K562 (cell line): ENCODE results near the gene VWA7. TPM values are rescaled to one million over a fixed set of nuclear protein-coding genes. Genes with fewer than 3 reads are reported as not detected.

Source experiments
- ATF1 ChIP-seq, 2 experiments: fragments of 450-650 bp in 1 of 2; IDR thresholded peaks; 2 replicates each; pipeline ENCODE4 v1.6.1; 2016; ENCODE audit warnings: missing compliant biosample characterization in 1 of 2, missing genetic modification characterization in 1 of 2
- BRF1 ChIP-seq: IDR thresholded peaks from 3 replicates; pipeline ENCODE4 v1.6.1; 2011; ENCODE audit warnings: borderline replicate concordance, mild to moderate bottlenecking; ENCODE audit not compliant: insufficient read length; ENCODE audit errors: extremely low read depth
- CHD1 ChIP-seq: fragments of 200-600 bp; sonication (generic); IDR thresholded peaks from one replicate; pipeline ENCODE4 v1.6.1; 2012; ENCODE audit warnings: mild to moderate bottlenecking, moderate library complexity, low read length, inconsistent platforms
- CREB1 ChIP-seq, 2 experiments: sonication (generic) in 1 of 2; formaldehyde crosslinking in 1 of 2; IDR thresholded peaks; 2 replicates each; pipeline versions ENCODE4 v1.6.1 to v1.8.0; 2012 to 2022; ENCODE audit warnings: inconsistent platforms in 1 of 2, mild to moderate bottlenecking in 1 of 2, missing genetic modification reagents in 1 of 2, moderate library complexity in 1 of 2
- DNMT1 ChIP-seq: fragments of 450-650 bp; IDR thresholded peaks from 2 replicates; pipeline ENCODE4 v1.6.1; 2016; ENCODE audit warnings: antibody characterized with exemption, mild to moderate bottlenecking
- E2F3 ChIP-seq: fragments of 250-450 bp; sonication (Bioruptor Pico); IDR thresholded peaks from 2 replicates; pipeline ENCODE4 v1.4.0; 2020; ENCODE audit warnings: mild to moderate bottlenecking
- E4F1 ChIP-seq: fragments of 250-450 bp; sonication (Bioruptor Pico); IDR thresholded peaks from 2 replicates; pipeline ENCODE4 v1.5.0; 2021; ENCODE audit warnings: mild to moderate bottlenecking, borderline replicate concordance
- ETV5 ChIP-seq: sonication (generic); formaldehyde crosslinking; IDR thresholded peaks from 2 replicates; pipeline ENCODE4 v1.4.0; 2020; ENCODE audit warnings: low read depth, mild to moderate bottlenecking, missing genetic modification reagents
- GABPB1 ChIP-seq: sonication (generic); formaldehyde crosslinking; IDR thresholded peaks from 2 replicates; pipeline ENCODE4 v1.8.0; 2022; ENCODE audit warnings: mild to moderate bottlenecking, missing genetic modification reagents
- HDAC3 ChIP-seq: fragments of 450-650 bp; IDR thresholded peaks from 2 replicates; pipeline ENCODE4 v1.6.1; 2018; ENCODE audit warnings: borderline replicate concordance, mild to moderate bottlenecking, moderate library complexity; ENCODE audit not compliant: partially characterized antibody
- KLF13 ChIP-seq: fragments of 450-650 bp; IDR thresholded peaks from 2 replicates; pipeline ENCODE4 v1.6.1; 2016; ENCODE audit warnings: missing genetic modification characterization, low read depth, mild to moderate bottlenecking, missing compliant biosample characterization, moderate library complexity, borderline replicate concordance
- MCM3 ChIP-seq: fragments of 450-650 bp; IDR thresholded peaks from 2 replicates; pipeline ENCODE4 v1.6.1; 2016
- MEIS2 ChIP-seq: fragments of 450-650 bp; IDR thresholded peaks from 2 replicates; pipeline ENCODE4 v1.6.1; 2014; ENCODE audit warnings: mild to moderate bottlenecking; ENCODE audit not compliant: partially characterized antibody
- MITF ChIP-seq: IDR thresholded peaks from 2 replicates; pipeline ENCODE4 v1.6.1; 2014; ENCODE audit warnings: antibody characterized with exemption
- MTA1 ChIP-seq: fragments of 450-650 bp; IDR thresholded peaks from 2 replicates; pipeline ENCODE4 v1.6.1; 2017; ENCODE audit warnings: borderline replicate concordance
- MYC ChIP-seq, 2 experiments: fragments of 250-450 bp in 1 of 2; sonication (Bioruptor Pico) in 1 of 2; IDR thresholded peaks; 2 replicates each; pipeline versions ENCODE4 v1.5.1 to v1.6.1; 2012 to 2021; ENCODE audit warnings: low read depth in 2 of 2, borderline replicate concordance in 1 of 2, improper control_type of control experiment in 1 of 2, low read length in 1 of 2, mild to moderate bottlenecking in 1 of 2, moderate library complexity in 1 of 2
- NFE2 ChIP-seq: IDR thresholded peaks from 2 replicates; pipeline ENCODE4 v1.6.1; 2014; ENCODE audit warnings: antibody characterized with exemption, low read depth
- NFIX ChIP-seq: fragments of 250-450 bp; sonication (Bioruptor Pico); IDR thresholded peaks from 2 replicates; pipeline ENCODE4 v1.4.0; 2020; ENCODE audit warnings: low read depth, mild to moderate bottlenecking, moderate library complexity
- NR3C1 ChIP-seq: sonication (generic); formaldehyde crosslinking; IDR thresholded peaks from 2 replicates; pipeline ENCODE4 v1.8.1; 2022; ENCODE audit warnings: missing genetic modification reagents
- NR4A1 ChIP-seq, 2 experiments: fragments of 250-450 bp in 1 of 2; fragments of 450-650 bp in 1 of 2; sonication (Bioruptor Pico) in 1 of 2; IDR thresholded peaks; 2 replicates each; pipeline versions ENCODE4 v1.4.0 to v1.6.1; 2016 to 2020; ENCODE audit warnings: mild to moderate bottlenecking in 2 of 2, missing compliant biosample characterization in 1 of 2, missing genetic modification characterization in 1 of 2, moderate library complexity in 1 of 2
- ZFX ChIP-seq: sonication (generic); formaldehyde crosslinking; IDR thresholded peaks from 2 replicates; pipeline ENCODE4 v1.8.0; 2022; ENCODE audit warnings: mild to moderate bottlenecking, missing genetic modification reagents, moderate library complexity
- ZNF263 ChIP-seq: sonication (generic); formaldehyde crosslinking; IDR thresholded peaks from 2 replicates; pipeline ENCODE4 v1.8.0; 2022; ENCODE audit warnings: mild to moderate bottlenecking, missing genetic modification reagents, borderline replicate concordance
- ZNF354B ChIP-seq: fragments of 250-450 bp; sonication (Bioruptor Pico); IDR thresholded peaks from 2 replicates; pipeline ENCODE4 v1.4.0; 2020
- ZNF780A ChIP-seq: fragments of 250-450 bp; sonication (Bioruptor Pico); IDR thresholded peaks from 2 replicates; pipeline ENCODE4 v1.5.0; 2021; ENCODE audit warnings: mild to moderate bottlenecking
- ZSCAN29 ChIP-seq: fragments of 450-650 bp; IDR thresholded peaks from 2 replicates; pipeline ENCODE4 v1.6.1; 2017
- ZSCAN32 ChIP-seq: fragments of 450-650 bp; formaldehyde crosslinking; IDR thresholded peaks from 2 replicates; pipeline ENCODE4 v1.4.0; 2020; ENCODE audit warnings: mild to moderate bottlenecking, moderate library complexity
- polyA plus RNA-seq, 8 experiments: library from polyadenylated mRNA; depleted of rRNA in 4 of 8; stranded (reverse) in 5 of 8; unstranded in 3 of 8; fragments of >200 nt; fragmentation: Nextera tagmentation in 2 of 8; fragmentation: Illumina TruSeq in 1 of 8; extraction: Ambion mirVana in 2 of 8; extraction: Trizol in 1 of 8; gene quantifications; 2 replicates each; pipeline versions ENCODE4 v1.2.1 to v1.2.3, GENCODE V29; 2011 to 2014; ENCODE audit warnings: inconsistent platforms in 1 of 8, missing spikeins in 1 of 8
- total RNA-seq, 7 experiments: library from RNA; depleted of rRNA in 6 of 7; stranded (reverse); fragments of >200 nt in 6 of 7; fragmentation: Illumina TruSeq in 2 of 7; extraction: Trizol in 2 of 7; gene quantifications; 2 replicates each; pipeline versions ENCODE4 v1.2.1 to v1.2.3, GENCODE V29; 2011 to 2021; ENCODE audit warnings: low replicate concordance in 1 of 7

The VWA7 gene
- total and polyA plus RNA-seq, 9 of the 15 experiments (the other 6 are each of a cell fraction or from before 2014, with no cell fraction given), result 0.18 to 2.9 (median 0.95) TPM

- TF ChIP-seq E2F3 (CRISPR knock-in tag) (no peak; the same call in 1 of the 2 replicates), ZSCAN29 (0 out of 2 replicates have a peak, but pooled peaks have one; percentile 13), BRF1 (no peak), ZNF354B (CRISPR knock-in tag) (no peak), NFE2 (no peak), GABPB1 (CRISPR knock-in tag) (no peak), CREB1 (IDR thresholded peaks at IDR 0.05) (no peak; the same call in 1 of the 2 replicates), CREB1 (CRISPR knock-in tag; IDR thresholded peaks at IDR 0.05) (no peak), NR4A1 (CRISPR knock-in tag; IDR thresholded peaks at IDR 0.05) (no peak), NR4A1 (tag; IDR thresholded peaks at IDR 0.05) (no peak), MTA1 (no peak), MITF (no peak), MCM3 (no peak), ZNF780A (CRISPR knock-in tag) (no peak), MEIS2 (no peak), CHD1 (peak; percentile 76), ZSCAN32 (CRISPR knock-in tag) (no peak), DNMT1 (no peak), KLF13 (tag) (no peak), HDAC3 (no peak), NFIX (no peak), ZFX (CRISPR knock-in tag) (no peak), ATF1 (CRISPR knock-in tag; IDR thresholded peaks at IDR 0.05) (no peak), ATF1 (tag; IDR thresholded peaks at IDR 0.05) (no peak), MYC (IDR thresholded peaks at IDR 0.05; ENCODE audit: low read depth, low read length) (no peak), MYC (CRISPR knock-in tag; IDR thresholded peaks at IDR 0.05; ENCODE audit: borderline replicate concordance, low read depth) (peak; percentile 15; the same call in 1 of the 2 replicates), ZNF263 (CRISPR knock-in tag) (no peak; the same call in 1 of the 2 replicates), E4F1 (CRISPR knock-in tag) (no peak), ETV5 (peak; percentile 60; the same call in 1 of the 2 replicates), NR3C1 (no peak)
These were observed 48.2 kb downstream of the VWA7 start, which contains the start of gene DDAH2 (continued) for GRCh38 chr6:31728767-31729514.
